A549 (cell line): ENCODE results near the gene MADD.

Experiments
- CBX8 ChIP-seq: fragments of 200-600 bp; sonication (generic); IDR thresholded peaks from 2 replicates; pipeline ENCODE4 v1.6.1; 2016
- CEBPB ChIP-seq, 2 experiments: fragments of >200 bp in 1 of 2; sonication (Bioruptor Twin) in 1 of 2; formaldehyde crosslinking in 1 of 2; IDR thresholded peaks; 2 replicates each; pipeline ENCODE4 v1.6.1; 2012 to 2016
- CHD2 ChIP-seq: fragments of 150-350 bp; IDR thresholded peaks from 2 replicates; pipeline ENCODE4 v1.6.1; 2014; ENCODE audit warnings: low read length; ENCODE audit not compliant: partially characterized antibody
- FOSL2 ChIP-seq, 2 experiments: fragments of 450-650 bp in 1 of 2; fragments of >200 bp in 1 of 2; sonication (Bioruptor Twin) in 1 of 2; formaldehyde crosslinking; IDR thresholded peaks; 2 replicates each; pipeline versions ENCODE4 v1.5.0 to v1.6.1; 2016 to 2020; ENCODE audit warnings: mild to moderate bottlenecking in 1 of 2, moderate library complexity in 1 of 2
- HOXB13 ChIP-seq: fragments of 250-450 bp; sonication (Bioruptor Pico); IDR thresholded peaks from 2 replicates; pipeline ENCODE4 v1.5.0; 2020; ENCODE audit warnings: low read depth, mild to moderate bottlenecking, moderate library complexity
- JUN ChIP-seq, 2 experiments: fragments of >200 bp; sonication (Bioruptor Twin); formaldehyde crosslinking; IDR thresholded peaks; 2 replicates in 1 of 2; 3 replicates in 1 of 2; pipeline ENCODE4 v1.6.1; 2016 to 2017
- MAX ChIP-seq: IDR thresholded peaks from 2 replicates; pipeline ENCODE4 v1.6.1; 2012
- POLR2A ChIP-seq: IDR thresholded peaks from 2 replicates; pipeline ENCODE4 v1.6.1; 2012; ENCODE audit warnings: mild to moderate bottlenecking, low read length
- REST ChIP-seq: fragments of 200-600 bp; sonication (generic); IDR thresholded peaks from 2 replicates; pipeline ENCODE4 v1.6.1; 2016; ENCODE audit warnings: antibody characterized with exemption, mild to moderate bottlenecking, moderate library complexity
- SMC3 ChIP-seq: fragments of >200 bp; sonication (Bioruptor Twin); formaldehyde crosslinking; IDR thresholded peaks from 3 replicates; pipeline ENCODE4 v1.6.1; 2018; ENCODE audit warnings: inconsistent platforms
- USF2 ChIP-seq: fragments of 450-650 bp; IDR thresholded peaks from 2 replicates; pipeline ENCODE4 v1.6.1; 2014; ENCODE audit warnings: antibody characterized with exemption
- ZNF302 ChIP-seq: fragments of 250-450 bp; sonication (Bioruptor Pico); IDR thresholded peaks from 2 replicates; pipeline ENCODE4 v1.9.0; 2021; ENCODE audit warnings: inconsistent platforms, mild to moderate bottlenecking, moderate library complexity
- TF ChIP-seq, protein P1 (sequence below): fragments of >200 bp; sonication (Bioruptor Twin); formaldehyde crosslinking; IDR thresholded peaks from 3 replicates; pipeline ENCODE4 v1.5.1; 2016
- TF ChIP-seq, protein P2 (sequence below): IDR thresholded peaks from 2 replicates; pipeline ENCODE4 v1.6.1; 2012; ENCODE audit warnings: low read depth, borderline replicate concordance

- no peak for TF ChIP-seq ZNF302 (CRISPR knock-in tag)
- TF ChIP-seq, protein P1, sequence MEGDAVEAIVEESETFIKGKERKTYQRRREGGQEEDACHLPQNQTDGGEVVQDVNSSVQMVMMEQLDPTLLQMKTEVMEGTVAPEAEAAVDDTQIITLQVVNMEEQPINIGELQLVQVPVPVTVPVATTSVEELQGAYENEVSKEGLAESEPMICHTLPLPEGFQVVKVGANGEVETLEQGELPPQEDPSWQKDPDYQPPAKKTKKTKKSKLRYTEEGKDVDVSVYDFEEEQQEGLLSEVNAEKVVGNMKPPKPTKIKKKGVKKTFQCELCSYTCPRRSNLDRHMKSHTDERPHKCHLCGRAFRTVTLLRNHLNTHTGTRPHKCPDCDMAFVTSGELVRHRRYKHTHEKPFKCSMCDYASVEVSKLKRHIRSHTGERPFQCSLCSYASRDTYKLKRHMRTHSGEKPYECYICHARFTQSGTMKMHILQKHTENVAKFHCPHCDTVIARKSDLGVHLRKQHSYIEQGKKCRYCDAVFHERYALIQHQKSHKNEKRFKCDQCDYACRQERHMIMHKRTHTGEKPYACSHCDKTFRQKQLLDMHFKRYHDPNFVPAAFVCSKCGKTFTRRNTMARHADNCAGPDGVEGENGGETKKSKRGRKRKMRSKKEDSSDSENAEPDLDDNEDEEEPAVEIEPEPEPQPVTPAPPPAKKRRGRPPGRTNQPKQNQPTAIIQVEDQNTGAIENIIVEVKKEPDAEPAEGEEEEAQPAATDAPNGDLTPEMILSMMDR: no peak
- TF ChIP-seq CEBPB (IDR thresholded peaks at IDR 0.05): no peak
- no peak for TF ChIP-seq MAX
- no peak for TF ChIP-seq REST
- no peak for TF ChIP-seq USF2
- no peak for TF ChIP-seq CHD2
- TF ChIP-seq, protein P2, sequence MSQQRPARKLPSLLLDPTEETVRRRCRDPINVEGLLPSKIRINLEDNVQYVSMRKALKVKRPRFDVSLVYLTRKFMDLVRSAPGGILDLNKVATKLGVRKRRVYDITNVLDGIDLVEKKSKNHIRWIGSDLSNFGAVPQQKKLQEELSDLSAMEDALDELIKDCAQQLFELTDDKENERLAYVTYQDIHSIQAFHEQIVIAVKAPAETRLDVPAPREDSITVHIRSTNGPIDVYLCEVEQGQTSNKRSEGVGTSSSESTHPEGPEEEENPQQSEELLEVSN: no peak
- TF ChIP-seq SMC3: no peak
- TF ChIP-seq POLR2A: no peak
- TF ChIP-seq JUN (IDR thresholded peaks at IDR 0.05): no peak
- TF ChIP-seq HOXB13 (CRISPR knock-in tag): no peak
- no peak for TF ChIP-seq FOSL2 (IDR thresholded peaks at IDR 0.05)
- no peak for TF ChIP-seq FOSL2 (CRISPR knock-in tag; IDR thresholded peaks at IDR 0.05)
- TF ChIP-seq CBX8: no peak
These were observed 1.4 kb downstream of the MADD start for GRCh38 chr11:47271328-47271727.
